GM12874 (cell line): Measurements from ENCODE around the gene ZNF626.

Source experiments
- CTCF ChIP-seq: IDR thresholded peaks from 2 replicates; pipeline ENCODE4 v1.5.1; 2011; ENCODE audit warnings: low read depth, mild to moderate bottlenecking, control low read depth, low read length, moderate library complexity; ENCODE audit not compliant: insufficient read depth

The ZNF626 gene

DNA sequence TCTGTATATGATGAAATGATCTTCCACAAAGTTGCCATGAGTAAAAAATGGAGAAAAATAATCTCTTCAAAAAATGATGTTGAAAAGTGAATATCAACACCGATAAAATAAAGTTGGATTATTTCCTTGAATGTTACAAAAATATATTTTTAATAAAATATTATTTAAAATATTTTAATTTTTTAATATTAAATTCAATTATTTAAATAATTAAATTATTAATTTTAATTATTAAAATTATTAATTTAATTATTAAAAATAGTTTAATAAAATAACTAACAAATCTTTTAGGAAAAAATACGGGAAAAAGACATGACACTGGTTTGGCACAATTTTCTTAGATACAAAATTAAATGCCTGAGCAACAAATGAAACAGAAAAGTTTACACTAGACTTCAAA, 21.3 kb downstream of the ZNF626 start:
- no peak for TF ChIP-seq CTCF

- no peak for TF ChIP-seq CTCF
Observed at GRCh38 chr19:20616071-20616470, 45.3 kb downstream of the ZNF626 start.

DNA sequence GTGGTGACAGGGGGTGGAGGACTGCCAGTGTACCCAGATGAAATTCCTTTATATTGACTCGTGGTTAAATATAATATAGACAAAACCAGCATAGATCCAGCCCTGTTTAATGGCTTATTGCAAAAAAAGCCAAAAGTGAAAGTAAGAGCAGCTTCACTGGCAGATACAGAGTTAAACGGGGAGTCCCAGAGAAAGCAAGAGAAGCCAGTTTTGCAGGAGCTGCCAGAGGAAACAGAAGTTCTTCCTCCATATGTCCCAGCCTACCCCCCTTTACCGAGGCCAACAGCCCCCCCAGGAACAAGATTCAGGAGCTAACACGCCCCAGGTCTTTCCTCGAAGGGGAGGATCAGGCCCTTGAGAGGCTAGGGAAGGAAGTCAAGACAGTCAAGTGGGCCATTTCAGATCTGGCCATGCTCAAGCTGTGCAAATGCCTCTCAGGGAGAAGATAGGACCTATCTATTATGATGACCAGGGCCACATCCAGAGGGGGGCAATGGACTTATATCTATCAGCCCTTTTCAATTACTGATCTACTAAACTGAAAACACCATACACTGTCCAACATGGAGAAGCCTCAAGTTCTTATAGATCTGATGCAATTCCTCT, 48.6 kb downstream of the ZNF626 start:
- TF ChIP-seq CTCF, result no peak

- TF ChIP-seq CTCF, result no peak
Observed at GRCh38 chr19:20611866-20612265, 49.5 kb downstream of the ZNF626 start.

- TF ChIP-seq CTCF, result no peak
Observed at GRCh38 chr19:20607943-20608342, 53.4 kb downstream of the ZNF626 start.
